C4-2B (cell line): ENCODE measurements around the gene SBK3.

Experiments
- ZFX ChIP-seq: fragments of 450-650 bp; IDR thresholded peaks from 2 replicates; pipeline ENCODE4 v1.6.1; 2017
- TF ChIP-seq, protein P1 (sequence below): fragments of 450-650 bp; conservative IDR thresholded peaks from 2 replicates; pipeline ENCODE4 v1.5.1; 2017; ENCODE audit warnings: mild to moderate bottlenecking

DNA sequence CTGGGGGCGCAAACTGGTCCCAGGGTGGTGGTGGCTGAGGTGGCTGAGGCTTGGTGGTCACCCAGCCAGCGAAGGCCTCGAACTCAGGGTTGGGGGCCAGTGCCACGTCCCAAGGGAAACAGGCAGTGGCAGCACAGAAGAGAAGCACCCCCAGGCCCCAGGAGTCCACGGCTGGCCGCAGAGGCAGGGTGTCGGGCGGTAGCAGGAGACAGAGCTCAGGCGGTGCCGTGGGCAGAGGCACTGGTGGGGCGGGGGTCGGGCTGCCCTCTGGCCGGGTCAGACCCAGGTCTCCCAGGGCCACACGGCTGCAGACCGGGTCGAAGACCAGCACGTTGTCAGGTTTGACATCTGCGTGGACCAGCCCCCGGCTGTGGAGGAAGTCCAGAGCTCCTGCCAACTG lies 4.3 kb downstream of the SBK3 start:
- TF ChIP-seq, protein P1, sequence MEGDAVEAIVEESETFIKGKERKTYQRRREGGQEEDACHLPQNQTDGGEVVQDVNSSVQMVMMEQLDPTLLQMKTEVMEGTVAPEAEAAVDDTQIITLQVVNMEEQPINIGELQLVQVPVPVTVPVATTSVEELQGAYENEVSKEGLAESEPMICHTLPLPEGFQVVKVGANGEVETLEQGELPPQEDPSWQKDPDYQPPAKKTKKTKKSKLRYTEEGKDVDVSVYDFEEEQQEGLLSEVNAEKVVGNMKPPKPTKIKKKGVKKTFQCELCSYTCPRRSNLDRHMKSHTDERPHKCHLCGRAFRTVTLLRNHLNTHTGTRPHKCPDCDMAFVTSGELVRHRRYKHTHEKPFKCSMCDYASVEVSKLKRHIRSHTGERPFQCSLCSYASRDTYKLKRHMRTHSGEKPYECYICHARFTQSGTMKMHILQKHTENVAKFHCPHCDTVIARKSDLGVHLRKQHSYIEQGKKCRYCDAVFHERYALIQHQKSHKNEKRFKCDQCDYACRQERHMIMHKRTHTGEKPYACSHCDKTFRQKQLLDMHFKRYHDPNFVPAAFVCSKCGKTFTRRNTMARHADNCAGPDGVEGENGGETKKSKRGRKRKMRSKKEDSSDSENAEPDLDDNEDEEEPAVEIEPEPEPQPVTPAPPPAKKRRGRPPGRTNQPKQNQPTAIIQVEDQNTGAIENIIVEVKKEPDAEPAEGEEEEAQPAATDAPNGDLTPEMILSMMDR, result no peak
- no peak for TF ChIP-seq ZFX
